Adrenal gland (tissue), 5 donors: Measurements from ENCODE around the gene SLC66A1.

ENCODE experiments used
- POLR2A ChIP-seq, 2 donors: fragments of 450-650 bp; IDR thresholded peaks; one replicate each; pipeline ENCODE4 v1.6.1; 2017; ENCODE audit warnings: antibody characterized with exemption in 2 of 2, mild to moderate bottlenecking in 2 of 2, moderate library complexity in 1 of 2
- TF ChIP-seq, protein P1 (sequence below), 6 experiments: fragments of 450-650 bp in 4 of 6; fragments of 200-600 bp in 2 of 6; sonication (generic) in 1 of 6; IDR thresholded peaks; 1 replicate in 5 of 6; 2 replicates in 1 of 6; pipeline versions ENCODE4 v1.5.1 to v1.8.0; 2016 to 2021; ENCODE audit warnings: antibody characterized with exemption in 6 of 6, mild to moderate bottlenecking in 2 of 6, moderate library complexity in 1 of 6
- donor health status: DM: no; HTN: no; CAD: no.

GRCh38 chr1:19287436-19288185, 24.5 kb upstream of the SLC66A1 start:
- TF ChIP-seq, protein P1, sequence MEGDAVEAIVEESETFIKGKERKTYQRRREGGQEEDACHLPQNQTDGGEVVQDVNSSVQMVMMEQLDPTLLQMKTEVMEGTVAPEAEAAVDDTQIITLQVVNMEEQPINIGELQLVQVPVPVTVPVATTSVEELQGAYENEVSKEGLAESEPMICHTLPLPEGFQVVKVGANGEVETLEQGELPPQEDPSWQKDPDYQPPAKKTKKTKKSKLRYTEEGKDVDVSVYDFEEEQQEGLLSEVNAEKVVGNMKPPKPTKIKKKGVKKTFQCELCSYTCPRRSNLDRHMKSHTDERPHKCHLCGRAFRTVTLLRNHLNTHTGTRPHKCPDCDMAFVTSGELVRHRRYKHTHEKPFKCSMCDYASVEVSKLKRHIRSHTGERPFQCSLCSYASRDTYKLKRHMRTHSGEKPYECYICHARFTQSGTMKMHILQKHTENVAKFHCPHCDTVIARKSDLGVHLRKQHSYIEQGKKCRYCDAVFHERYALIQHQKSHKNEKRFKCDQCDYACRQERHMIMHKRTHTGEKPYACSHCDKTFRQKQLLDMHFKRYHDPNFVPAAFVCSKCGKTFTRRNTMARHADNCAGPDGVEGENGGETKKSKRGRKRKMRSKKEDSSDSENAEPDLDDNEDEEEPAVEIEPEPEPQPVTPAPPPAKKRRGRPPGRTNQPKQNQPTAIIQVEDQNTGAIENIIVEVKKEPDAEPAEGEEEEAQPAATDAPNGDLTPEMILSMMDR (IDR thresholded peaks at IDR 0.05), result no peak
- no peak for TF ChIP-seq POLR2A (IDR thresholded peaks at IDR 0.05)
